Heart left ventricle (tissue), 13 donors: ENCODE measurements around the gene RASA4B.
"Not testable (repeated sequence)": the region's sequence is repeated elsewhere in the genome, so short reads cannot be mapped to it uniquely, and the experiment has no call there.

Source experiments
- POLR2A ChIP-seq, 2 donors: fragments of 450-650 bp; IDR thresholded peaks; one replicate each; pipeline ENCODE4 v1.6.1; 2017; ENCODE audit warnings: antibody characterized with exemption in 2 of 2, mild to moderate bottlenecking in 2 of 2, moderate library complexity in 2 of 2
- TF ChIP-seq, protein P1 (sequence below), 12 donors: fragments of 200-600 bp; sonication (generic) in 4 of 12; IDR thresholded peaks; one replicate each; pipeline versions ENCODE4 v1.5.0 to v1.8.0; 2018 to 2022; ENCODE audit warnings: antibody characterized with exemption in 12 of 12, mild to moderate bottlenecking in 5 of 12
- donor health status: ischemic (EF 13 %, LVEDD 7.1; RV severe dilation, severe dysfunction).
- donor health status: DM: no; HTN: yes; CAD: no.
- donor health status: DM: no; HTN: no; CAD: no.
- donor health status: ischemic (EF 25% LVEDD 6.9; RV normal size, moderate dysfunction).
- donor health status: ischemic (EF 25% LVEDD 5.7; RV mildly dilated, moderate dysfunction).
- donor health status: ischemic (EF 35%, LVEDD 5.7; RV mildly dilated, moderate dysfunction).
- donor health status: nonischemic (EF 11% LVEDD 7.7; RV severe dilation, severe dysfunction).
- donor health status: DM: yes; HTN: yes; CAD: no.
- donor health status: PGD.
- donor health status: ischemic (EF 29% LVEDD 5.4; RV normal size, mild dysfunction).
- donor health status: nonischemic (EF 23%, LVEDD 6.1; RV moderate dilation, normal function).

DNA sequence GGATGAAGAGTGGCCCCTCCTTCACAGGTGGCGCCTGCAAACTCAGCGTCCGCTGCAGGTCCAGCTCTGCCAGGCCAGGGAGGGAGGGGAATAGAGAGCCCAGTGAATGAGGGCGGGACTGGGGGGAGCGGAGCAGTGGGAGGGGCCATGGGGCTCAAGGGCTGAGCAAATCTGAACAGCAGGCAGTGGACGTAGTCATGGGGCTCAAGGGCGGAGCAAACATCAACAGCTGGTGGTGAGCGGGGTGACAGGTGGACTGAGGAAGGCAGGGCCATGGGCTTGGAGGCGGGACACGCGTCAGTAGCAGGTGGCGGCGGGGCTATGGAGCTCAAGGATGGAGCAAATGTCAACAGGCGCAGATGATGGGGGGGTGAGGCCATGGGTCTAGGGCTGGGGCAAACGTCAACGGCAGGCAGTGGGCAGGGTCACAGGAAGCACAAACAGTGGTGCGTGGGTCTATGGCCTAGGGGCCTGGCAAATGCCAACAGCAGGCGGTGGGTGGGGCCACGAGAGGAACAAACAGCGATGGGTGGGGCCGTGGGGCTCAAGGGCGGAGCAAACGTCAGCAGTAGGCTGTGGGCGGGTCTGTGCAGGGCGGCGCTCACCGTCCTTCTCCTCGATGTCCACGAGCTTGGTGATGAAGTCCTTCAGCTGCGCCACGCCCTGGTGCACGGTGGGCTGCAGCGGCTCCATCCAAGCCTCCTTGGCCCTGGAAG, 24.2 kb downstream of the RASA4B start:
- TF ChIP-seq, protein P1, sequence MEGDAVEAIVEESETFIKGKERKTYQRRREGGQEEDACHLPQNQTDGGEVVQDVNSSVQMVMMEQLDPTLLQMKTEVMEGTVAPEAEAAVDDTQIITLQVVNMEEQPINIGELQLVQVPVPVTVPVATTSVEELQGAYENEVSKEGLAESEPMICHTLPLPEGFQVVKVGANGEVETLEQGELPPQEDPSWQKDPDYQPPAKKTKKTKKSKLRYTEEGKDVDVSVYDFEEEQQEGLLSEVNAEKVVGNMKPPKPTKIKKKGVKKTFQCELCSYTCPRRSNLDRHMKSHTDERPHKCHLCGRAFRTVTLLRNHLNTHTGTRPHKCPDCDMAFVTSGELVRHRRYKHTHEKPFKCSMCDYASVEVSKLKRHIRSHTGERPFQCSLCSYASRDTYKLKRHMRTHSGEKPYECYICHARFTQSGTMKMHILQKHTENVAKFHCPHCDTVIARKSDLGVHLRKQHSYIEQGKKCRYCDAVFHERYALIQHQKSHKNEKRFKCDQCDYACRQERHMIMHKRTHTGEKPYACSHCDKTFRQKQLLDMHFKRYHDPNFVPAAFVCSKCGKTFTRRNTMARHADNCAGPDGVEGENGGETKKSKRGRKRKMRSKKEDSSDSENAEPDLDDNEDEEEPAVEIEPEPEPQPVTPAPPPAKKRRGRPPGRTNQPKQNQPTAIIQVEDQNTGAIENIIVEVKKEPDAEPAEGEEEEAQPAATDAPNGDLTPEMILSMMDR (IDR thresholded peaks at IDR 0.05): not testable (repeated sequence)
- TF ChIP-seq POLR2A (IDR thresholded peaks at IDR 0.05): not testable (repeated sequence)
